HG02884 (cell line): ENCODE data around the gene ZBTB7C.

Experiments
- ATAC-seq: cut with Tn5 transposase; IDR thresholded peaks from one replicate; pipeline ENCODE4 v1.9.1; 2021; ENCODE audit warnings: mild to moderate bottlenecking, moderate library complexity; ENCODE audit not compliant: unreplicated experiment

Gene ZBTB7C

DNA sequence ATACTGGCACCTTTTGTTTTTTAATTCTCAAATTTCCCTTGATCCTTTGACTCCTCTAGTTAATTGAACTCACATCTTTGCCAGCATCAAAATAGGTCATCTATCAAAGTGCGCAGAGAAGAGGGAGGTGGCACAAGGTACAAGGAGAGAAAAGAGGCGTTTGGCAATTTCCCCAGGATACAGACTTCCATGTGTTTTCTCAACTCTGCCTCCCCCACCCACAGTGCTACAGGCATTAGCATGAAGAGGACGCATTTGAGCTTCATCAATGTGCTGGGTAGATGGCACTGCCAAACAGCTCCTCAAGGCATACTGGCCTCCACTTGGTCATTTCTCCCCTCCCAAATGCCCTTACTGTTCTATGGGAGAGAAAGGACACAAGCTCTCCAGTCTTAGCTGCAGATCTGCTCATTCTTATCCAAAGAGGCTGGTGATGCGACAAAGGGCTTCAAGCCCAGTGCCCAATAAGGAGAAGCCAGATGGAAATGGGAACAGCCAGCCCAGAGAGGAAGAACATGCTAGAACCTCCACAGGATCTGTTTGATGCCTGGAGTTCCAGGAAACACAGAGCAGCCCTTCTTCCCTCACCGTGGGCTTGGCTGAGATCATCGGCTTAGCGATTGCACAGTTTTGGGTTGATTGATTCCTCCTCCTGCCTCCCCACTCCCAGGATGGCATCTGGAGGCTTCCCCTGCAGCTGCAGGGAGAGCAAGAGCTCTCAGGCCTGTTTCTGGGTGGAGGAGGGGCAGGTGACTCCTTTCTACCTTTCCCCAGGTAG lies 334.1 kb downstream of the ZBTB7C start:
- no peak for ATAC-seq

DNA sequence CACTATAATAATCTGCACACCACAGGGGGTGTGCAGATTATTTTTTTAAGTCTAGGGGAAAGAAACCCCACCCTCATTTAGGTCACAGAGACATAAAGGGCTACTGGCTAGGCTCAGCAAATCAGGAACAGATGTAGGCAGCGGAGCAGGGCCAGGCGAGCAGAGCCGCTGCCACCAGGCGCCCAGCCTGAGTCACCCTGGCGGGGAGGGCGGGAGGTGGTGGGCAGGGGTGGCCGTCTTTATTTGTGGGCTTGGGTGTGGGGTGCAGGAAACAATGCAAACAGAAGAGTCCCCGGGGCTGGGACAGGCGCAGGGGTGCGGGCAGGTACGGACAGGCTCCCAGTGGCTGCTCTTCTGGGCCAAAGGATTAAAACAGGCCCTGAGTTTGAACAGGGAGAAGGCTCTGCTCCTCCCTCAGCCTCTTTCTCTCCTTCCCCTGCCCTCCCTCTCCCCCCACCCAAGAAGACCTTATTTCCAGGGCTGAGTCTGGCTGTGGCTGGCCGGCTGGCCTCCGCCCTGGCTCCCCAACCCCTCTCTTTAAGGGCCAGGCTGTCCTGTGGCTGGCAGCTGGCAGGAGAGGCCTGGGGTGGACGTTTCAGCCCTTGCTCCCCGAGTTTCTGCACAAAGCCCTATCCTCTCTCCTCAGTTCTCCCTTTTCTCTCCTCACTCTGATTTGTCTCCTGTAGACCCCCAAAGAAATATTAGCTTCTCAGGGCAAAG lies 335.8 kb downstream of the ZBTB7C start:
- ATAC-seq = no peak

DNA sequence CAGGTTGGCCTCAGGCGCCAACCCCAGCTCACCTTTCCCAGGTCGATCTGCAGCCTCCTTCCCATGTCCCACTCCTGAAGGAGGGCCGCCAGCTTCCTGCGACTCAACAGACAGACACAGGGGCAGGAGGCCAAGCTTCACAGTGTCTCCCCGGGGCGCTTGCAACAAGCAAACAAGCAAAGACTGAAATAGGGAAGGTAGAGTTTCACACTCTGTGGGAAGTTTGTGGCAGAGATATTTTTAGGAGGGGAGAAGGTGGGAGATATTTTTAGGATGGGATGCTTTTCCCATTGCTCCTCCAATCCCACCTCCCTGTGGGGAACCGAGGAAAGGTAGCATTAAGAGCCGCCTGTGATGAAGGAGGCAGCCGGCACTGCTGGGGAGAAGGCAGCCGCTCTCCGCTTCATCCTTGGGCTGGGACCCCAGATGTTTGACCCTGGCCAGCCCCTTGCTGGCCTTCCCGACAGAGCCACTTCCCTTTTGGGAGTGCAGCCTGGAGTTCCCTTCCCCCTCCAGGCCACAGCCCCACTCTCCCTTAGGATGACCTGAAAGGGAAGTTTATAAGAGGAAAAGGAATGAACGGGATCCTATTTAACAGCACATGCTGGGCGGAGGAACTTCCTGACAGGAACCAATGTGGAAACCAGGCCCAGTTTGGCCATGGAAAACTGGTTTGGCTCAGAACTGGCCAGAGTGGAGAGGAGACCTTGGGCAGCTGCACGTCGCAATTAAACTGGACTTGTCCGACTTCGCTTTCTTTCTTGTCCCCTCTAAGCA lies 336.6 kb downstream of the ZBTB7C start:
- ATAC-seq = no peak

DNA sequence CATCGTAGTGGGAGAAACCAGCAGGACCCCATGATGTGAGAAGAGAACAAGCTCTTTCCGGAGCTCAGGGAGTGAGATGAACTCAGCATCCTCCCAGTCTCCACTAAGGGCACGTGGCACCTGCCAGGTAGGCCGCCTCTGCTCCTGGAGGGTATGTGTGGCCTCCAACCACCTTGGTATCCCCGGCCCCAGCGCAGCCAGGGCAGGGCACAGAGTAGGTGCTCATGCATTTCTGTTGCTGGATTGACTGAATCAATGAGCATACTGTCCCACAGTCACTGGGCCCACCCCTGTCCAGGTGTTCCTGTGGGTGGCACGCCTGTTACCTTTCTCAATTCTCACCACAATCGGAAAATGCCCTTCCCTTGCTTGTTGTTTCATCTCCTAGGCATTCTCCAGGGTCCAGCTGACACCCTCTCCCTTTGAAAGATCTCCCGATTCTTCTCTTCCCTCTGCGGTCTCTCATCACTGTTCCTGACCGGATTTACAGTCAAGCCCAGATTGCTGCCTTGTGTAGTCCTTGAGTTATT lies 340.2 kb downstream of the ZBTB7C start:
- no peak for ATAC-seq

DNA sequence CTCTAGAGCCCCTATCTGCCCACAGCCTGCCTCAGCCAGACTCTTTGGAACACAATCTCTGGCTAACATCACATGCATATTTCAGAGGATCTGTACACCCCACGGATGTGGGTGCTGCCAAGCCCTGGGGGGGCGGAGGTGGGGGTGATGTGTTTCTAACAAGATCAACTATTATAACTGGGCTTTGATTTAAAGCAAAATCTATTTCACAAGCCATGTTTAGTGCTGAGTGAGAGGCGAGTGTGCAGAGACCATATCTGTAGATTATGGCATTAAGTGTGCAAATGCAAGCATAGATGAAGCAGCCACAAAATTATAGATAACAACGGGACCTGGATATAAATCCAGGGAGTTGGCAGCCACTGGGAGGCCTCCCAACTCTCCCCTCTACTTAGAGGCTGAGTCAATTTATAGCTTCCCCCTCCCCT lies 342.9 kb downstream of the ZBTB7C start:
- ATAC-seq = no peak

DNA sequence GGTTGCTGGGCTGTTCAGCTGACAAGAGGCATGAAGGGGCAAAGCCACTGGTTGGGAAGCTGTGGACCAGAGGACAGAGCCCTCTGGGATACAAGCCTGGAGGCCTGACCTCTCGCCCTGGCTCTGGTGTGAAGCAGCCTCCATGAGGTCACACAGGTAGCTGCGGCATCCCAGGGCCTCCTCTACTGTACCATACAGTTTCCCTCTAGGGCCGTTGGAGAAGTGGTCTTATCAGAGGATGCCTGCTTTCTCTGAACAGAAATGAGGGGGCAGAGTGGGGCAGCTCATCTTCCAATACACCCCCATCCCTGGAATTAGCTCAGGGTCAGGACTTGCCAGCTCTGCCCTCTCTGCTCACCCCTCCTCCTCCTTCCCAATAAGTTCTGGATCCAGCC lies 343.6 kb downstream of the ZBTB7C start:
- no peak for ATAC-seq

DNA sequence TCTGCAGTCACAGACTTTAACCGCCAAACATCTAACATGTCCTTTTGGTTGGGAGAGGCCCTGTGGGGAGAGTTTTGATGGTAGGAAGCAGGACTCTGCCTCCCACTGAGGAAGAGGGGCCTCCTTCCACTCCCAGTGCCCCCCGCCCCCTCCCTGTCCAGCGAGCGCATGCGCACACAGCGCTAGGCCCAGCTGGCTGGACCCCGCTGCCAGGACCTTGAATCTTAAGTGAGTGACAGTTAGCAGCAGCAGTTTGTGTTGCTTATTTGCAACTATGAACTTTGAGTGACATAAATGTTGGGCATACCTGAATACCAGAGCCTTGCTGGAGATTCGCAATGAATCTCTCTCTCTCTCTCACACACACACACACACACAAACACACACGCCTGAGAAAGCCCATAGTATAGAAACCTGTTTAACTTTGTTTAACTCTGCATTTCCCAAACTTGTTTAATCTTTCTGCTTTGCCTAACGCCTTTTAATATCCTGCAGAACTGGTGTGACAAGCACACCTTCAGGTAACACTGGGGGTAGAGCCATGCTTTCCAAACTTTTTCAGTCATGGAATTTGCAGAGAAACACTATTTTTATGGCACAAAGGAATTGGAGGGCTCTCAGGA lies 344.1 kb downstream of the ZBTB7C start:
- ATAC-seq = no peak

DNA sequence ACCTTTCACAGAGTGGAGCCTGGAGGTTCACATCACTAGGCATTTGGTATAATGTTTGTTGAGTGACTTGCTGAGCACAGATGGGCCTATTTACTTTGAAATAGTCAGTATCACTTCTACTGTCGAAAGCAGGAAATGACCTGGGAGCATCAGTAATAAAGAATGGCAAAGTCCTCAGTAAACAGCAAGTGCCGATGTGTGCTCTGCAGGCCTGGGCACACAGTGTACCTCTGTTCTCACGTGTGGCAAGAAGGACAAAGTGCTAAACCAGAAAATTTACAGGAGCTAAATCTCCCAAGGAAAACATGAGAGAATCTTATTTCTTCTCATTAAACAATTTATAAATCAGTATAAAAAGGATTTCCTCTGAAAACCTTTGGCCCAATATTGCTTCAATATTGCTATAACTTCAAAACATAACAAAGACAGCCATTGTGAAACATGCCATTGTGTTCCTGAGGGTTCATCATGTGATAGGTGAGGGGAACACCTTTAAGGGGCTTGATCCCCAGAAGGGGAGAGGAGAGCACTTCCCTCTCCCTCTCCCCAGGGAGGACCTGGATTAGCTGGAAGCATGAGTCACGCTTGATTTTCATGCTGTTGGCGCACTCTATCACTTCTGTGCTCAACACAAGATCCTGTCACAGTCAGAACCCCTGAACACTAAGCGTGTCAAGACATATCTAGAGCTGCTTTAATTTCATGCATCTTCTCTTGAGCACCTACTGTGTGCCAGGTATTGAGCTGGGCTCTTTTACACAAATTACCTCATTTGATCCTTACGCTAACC lies 347.2 kb downstream of the ZBTB7C start:
- ATAC-seq = no peak

DNA sequence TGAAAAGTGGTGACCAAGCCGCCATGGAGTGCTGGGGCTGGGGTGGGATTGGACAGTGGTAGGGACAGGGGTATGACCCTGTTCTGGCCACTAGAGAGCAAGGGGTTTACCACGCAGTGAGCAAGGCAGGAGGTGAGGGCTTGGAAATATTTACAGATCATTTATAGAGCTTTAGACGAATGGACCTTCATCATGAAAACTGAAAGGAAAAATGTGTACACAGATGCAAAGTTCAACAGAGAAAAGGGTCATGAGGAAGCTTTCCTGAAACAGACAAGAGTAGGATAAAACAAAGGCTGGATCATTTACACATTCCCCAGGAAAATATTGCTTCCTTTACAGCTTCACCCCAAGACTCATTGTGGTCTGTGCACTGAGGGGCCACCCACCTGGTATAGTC lies 348.2 kb downstream of the ZBTB7C start:
- ATAC-seq = no peak

DNA sequence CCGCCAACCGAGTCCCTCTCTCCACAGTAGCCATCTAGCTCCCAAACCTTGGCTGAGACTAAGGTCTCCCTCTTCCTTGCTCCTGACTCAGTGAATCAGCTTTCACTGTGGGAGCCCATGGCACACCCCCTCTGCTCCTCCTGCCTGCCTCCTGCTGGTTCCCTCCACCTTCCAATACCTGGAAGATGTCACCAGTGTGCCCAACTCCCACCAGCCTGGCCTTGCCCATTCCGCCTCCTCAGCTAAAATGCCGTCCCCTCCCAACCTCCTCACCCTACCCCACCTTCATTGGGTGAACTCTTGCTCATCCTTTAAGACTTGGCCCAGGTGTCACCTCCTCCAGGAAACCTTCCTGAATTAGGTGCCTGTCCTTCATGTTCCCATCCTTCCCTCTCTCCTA lies 348.8 kb downstream of the ZBTB7C start:
- ATAC-seq = no peak

DNA sequence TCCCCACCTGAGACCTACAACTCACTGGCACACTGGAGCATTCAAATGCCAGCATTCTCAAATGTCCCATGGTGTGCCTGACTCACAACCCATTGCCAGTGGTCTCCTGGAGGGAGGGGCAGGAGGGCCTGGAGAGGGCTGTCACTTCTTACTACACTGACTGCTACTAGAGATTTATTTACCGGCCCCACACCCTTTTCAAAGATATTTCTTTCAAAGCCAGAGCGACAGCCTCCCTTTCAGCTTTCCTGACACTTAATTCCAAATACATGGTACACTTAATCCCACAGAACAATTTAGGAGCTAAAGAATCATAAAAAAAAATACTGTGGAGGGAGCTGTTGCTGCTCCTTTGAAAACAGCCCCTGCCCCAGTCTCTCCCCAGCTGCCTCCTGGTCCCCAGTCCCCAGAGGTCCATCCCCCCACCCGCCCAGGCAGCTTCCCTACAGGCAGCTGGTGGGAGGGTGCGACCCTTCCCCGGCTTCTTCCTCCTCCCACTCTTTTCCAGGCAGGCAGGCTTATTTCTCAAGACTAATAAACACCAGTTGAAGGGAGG lies 349.6 kb downstream of the ZBTB7C start:
- no peak for ATAC-seq

DNA sequence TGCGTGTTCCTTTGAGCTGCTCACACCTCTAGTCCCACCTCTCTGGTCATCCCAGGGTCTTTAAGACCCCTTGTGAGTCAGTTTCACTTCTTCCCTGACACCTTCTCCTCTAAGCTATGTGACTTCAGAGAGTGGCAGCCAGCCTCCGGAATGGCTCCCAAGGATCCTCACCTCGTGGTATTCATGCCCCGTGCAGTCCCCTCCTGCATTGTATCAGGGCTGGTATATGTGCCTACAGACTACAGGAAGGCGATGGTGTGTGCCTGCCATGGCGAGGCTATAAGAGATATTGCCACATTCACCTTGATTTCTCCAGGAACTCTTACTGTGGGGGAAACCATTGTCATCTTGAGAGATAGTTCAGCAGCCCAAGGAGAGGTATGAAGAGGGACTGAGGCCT lies 350.7 kb downstream of the ZBTB7C start:
- ATAC-seq = no peak

DNA sequence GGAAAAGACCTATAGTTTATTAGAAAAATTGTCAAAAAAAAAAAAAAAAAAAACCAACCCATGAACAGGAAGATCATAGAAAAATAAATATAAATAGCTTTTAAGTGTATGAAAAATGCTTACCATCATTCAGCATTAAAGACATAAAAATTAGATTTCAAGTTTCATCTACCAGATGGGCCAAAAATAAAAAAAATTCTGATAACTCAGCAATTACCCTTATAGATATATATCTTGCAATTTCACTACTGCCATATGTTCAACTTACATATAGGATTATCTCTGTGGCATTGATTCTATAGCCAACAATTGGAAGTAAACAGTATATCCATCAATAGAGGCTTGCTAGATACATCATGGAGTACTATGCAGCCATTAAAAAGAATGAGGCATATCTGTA lies 352.2 kb downstream of the ZBTB7C start:
- no peak for ATAC-seq

DNA sequence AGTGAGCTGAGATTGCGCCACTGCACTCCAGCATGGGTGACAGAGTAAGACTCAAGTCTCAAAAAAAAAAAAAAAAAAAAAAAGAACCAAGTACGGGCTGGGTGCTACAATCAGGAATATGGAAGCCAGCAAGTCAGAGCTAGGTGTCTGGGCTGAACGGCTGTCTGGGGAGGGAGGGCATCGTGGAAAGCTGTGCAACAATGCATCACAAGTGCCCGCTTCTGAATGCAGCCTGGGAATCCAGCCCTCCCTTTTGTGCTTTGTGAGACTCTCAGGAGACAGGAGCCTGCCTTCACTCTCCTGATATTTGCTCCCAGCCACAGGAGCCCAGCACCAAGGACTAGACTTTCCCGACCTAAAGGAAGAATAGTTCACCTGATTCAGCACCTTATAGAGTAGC lies 353.8 kb downstream of the ZBTB7C start:
- ATAC-seq = no peak

DNA sequence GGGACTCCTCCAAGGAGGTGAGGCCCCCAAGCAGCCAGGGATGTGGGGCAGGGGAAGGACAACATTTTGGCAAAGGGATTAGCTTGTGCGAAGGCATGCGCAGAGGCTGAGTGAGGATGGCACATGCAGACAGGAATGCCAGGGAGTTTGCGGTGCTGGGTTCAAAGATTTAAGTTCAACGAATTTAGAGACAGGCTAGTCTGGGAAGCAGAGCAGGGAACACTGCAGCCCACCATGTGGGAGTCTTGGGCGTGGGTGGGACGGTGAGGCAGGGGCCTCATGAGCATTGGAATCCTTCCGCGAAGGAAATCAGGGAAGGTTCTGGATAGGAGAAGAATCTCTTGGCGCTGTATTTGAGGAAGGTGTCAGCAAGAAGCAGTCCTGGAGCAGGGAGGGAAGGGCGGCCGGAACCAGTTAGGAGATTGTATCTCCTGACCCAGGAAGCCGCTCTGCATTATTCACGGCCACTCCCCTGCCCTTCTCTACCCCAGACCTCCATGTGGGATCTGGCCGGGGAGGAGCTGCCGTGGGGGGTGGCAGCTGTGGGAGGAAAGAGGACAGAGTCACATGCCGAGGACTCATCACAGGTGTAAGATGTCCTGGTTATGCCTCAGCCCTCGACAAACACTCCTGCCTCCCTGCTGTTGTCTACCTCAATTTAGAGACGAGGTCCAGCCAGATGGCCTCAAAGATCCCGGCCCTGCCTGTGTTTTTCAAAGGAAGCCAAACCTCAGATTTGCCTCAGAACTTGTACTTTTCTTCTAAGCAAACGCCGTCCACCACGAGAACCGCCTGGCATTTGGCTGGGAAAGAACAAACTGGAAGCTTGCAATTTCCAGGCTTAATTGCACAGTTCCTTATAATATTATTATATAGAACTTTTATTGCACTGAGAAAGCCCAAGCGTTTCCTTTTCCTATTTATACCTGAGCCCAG lies 355.0 kb downstream of the ZBTB7C start:
- no peak for ATAC-seq

DNA sequence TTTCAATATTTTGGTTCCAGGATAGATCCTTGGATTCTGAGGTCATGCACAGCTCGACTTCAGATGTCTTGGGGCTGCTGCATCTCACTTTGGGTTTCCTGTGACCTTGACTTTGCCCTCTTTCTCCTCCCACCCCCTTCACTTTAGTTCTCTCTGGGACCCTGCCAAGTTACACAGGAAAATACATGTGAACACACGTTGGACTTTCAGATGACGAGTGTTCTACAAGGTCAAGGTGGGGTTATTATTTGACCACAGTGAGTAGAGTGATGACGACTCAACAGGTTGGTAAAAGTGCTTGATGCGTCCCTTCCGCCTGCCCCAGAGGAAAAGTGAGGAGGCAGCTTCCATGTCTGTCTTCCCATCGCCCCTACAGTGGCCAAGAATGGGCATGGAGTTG lies 356.3 kb downstream of the ZBTB7C start:
- no peak for ATAC-seq

DNA sequence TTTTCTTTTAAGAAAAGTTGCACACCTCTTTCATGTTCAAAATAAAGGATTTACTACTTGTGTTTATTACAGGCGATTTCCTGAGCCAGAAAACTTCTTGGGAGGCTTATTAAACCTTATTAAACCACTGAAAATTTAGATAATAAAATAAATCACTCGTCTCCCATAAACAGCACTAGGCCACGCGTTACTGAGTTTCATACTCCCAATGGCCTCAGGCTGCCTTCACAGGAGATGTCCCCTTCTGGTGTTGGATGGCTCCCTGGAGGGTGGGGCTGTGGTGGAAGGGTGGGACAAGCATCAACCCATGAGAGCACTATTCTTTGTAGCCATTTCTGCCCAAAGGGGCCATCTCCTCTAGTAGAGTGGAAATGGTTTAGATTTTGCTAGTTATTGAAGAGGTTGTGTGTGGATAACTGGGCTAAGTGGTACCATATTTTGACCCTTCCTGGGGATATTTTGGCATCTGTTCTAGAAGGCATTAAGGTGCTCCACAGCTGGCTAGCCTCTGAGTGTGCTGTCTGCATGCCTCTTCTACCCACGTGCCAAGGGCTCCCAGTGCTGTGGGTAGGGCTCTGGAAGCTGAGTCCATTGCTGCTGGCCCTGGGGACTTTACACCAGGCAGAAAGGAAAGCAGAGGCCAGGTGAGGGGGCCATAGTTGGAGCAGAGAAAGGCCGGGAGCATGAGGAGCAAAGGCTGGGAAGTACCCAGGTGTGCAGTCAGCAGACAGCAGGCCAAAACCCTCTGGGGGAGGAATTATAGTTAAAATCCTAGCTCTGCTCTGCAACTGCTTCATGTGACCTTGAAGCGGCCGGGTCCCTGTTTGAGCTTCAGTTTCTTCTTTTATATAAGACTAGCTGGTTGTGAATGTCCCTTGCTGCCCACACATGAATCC lies 357.0 kb downstream of the ZBTB7C start:
- no peak for ATAC-seq

DNA sequence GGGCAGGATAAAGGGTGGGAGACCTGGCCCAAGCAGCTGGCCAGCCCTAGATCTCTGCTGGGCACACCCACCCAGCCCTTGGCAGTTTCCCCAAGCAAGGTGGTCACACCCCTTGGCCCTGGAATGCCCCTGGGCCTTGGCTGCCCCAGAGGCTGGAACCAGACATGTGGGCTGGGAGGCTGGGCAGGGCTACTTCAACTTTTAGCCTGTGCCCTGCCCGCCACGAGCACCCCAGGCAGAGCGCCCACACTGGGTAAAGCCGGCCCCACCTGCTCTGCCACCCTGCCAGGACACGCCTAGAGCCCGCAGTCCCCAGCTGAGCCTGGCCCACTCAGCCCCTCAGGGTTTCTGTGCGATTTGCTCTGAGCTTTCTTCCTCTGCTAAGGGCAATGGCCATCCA lies 359.0 kb downstream of the ZBTB7C start:
- no peak for ATAC-seq
